Endothelial cell of umbilical vein (primary cell): ENCODE data around the gene PKD1. TPM values are rescaled to one million over a fixed set of nuclear protein-coding genes. Genes with fewer than 3 reads are reported as not detected.

Source experiments
- BruUV-seq: library from RNA; stranded (reverse); fragments of 400-500 nt; replicated peaks from 2 replicates; lab custom pipeline; 2021; lab: Mats Ljungman, UMichigan
- CTCF ChIA-PET: fragments of 300-600, 350-600 bp; sonication (Branson Sonifier 250); formaldehyde crosslinking; loops from one replicate; lab custom pipeline; 2021; ENCODE audit warnings: antibody characterized with exemption, inconsistent platforms; lab: Charles Lee
- POLR2A ChIA-PET: fragments of 300-600, 350-600 bp; sonication (Branson Sonifier 250); formaldehyde crosslinking; loops from one replicate; lab custom pipeline; 2021; ENCODE audit warnings: antibody characterized with exemption, inconsistent platforms; lab: Charles Lee
- DNase-seq: peaks from one replicate; pipeline ENCODE4 v3.0.0-alpha.2; 2011; ENCODE audit warnings: low read depth, low spot score
- FAIRE-seq: peaks from 2 replicates; lab custom pipeline; 2011; peaks lifted over from hg19 to GRCh38; lab: Jason Lieb, UNC
- H2AFZ ChIP-seq: 2 replicates; pipeline ENCODE4 v1.6.0; 2012; ENCODE audit warnings: low read depth, low read length, control low read depth, inconsistent platforms
- H3K27ac ChIP-seq: 2 replicates; pipeline ENCODE4 v1.5.1; 2011; ENCODE audit warnings: low read depth, mild to moderate bottlenecking, control low read depth, low read length, moderate library complexity; ENCODE audit not compliant: insufficient read depth
- H3K27me3 ChIP-seq, 2 experiments: 2 replicates each; pipeline versions ENCODE4 v1.6.0 to v1.6.1; 2011; ENCODE audit warnings: low read length in 2 of 2, mixed read lengths in 1 of 2; ENCODE audit not compliant: control insufficient read depth in 2 of 2, insufficient read depth in 2 of 2
- H3K36me3 ChIP-seq, 2 experiments: 2 replicates in 1 of 2; 3 replicates in 1 of 2; pipeline ENCODE4 v1.5.1; 2011; ENCODE audit warnings: low read length in 2 of 2, mild to moderate bottlenecking in 1 of 2, moderate library complexity in 1 of 2; ENCODE audit not compliant: control insufficient read depth in 2 of 2, insufficient read depth in 2 of 2; ENCODE audit errors: extremely low read depth in 1 of 2
- H3K4me1 ChIP-seq: 3 replicates; pipeline ENCODE4 v1.5.1; 2011; ENCODE audit warnings: mild to moderate bottlenecking, low read length; ENCODE audit not compliant: control insufficient read depth, insufficient read depth; ENCODE audit errors: extremely low read depth
- H3K4me2 ChIP-seq: 2 replicates; pipeline ENCODE4 v1.6.1; 2011; ENCODE audit warnings: low read length, control low read depth, mixed read lengths; ENCODE audit not compliant: insufficient read depth
- H3K4me3 ChIP-seq, 3 experiments: fragments of 200-600 bp in 1 of 3; sonication (generic), shearing (Covaris generic) in 1 of 3; replicated peaks in 1 of 3; 2 replicates each; pipeline ENCODE4 v1.5.1; 2011 to 2016; ENCODE audit warnings: control low read depth in 3 of 3, low read length in 3 of 3, mild to moderate bottlenecking in 2 of 3, inconsistent platforms in 1 of 3, low read depth in 1 of 3, moderate library complexity in 1 of 3; ENCODE audit not compliant: insufficient read depth in 1 of 3
- H3K79me2 ChIP-seq: 2 replicates; pipeline ENCODE4 v1.6.0; 2012; ENCODE audit warnings: low read length, inconsistent platforms; ENCODE audit not compliant: control insufficient read depth, insufficient read depth
- H3K9ac ChIP-seq: replicated peaks from 2 replicates; pipeline ENCODE3; 2011; ENCODE audit warnings: low read length, control low read depth; ENCODE audit not compliant: insufficient read depth; ENCODE audit errors: extremely low read depth
- H3K9me1 ChIP-seq: replicated peaks from 3 replicates; pipeline ENCODE4 v1.6.0; 2011; ENCODE audit warnings: mild to moderate bottlenecking, low read length; ENCODE audit not compliant: control insufficient read depth, insufficient read depth; ENCODE audit errors: extremely low read depth
- H3K9me3 ChIP-seq: replicated peaks from 2 replicates; pipeline ENCODE4 v1.5.1; 2012; ENCODE audit warnings: low read length, inconsistent platforms; ENCODE audit not compliant: control insufficient read depth, insufficient read depth
- H4K20me1 ChIP-seq: replicated peaks from 2 replicates; pipeline ENCODE3; 2011; ENCODE audit warnings: mild to moderate bottlenecking, low read length; ENCODE audit not compliant: control insufficient read depth, insufficient read depth; ENCODE audit errors: extremely low read depth
- CTCF ChIP-seq, 2 donors: IDR thresholded peaks; 1 replicate in 1 of 2; 2 replicates in 1 of 2; pipeline ENCODE4 v1.5.1; 2011; ENCODE audit warnings: low read length in 2 of 2, mild to moderate bottlenecking in 2 of 2, moderate library complexity in 2 of 2, control low read depth in 1 of 2, inconsistent platforms in 1 of 2, low read depth in 1 of 2; ENCODE audit not compliant: insufficient read depth in 1 of 2; ENCODE audit errors: extremely low read depth in 1 of 2
- EZH2 ChIP-seq: IDR thresholded peaks from 2 replicates; pipeline ENCODE4 v1.6.1; 2012; ENCODE audit warnings: borderline replicate concordance, low read depth, mild to moderate bottlenecking, moderate library complexity, low read length, inconsistent platforms; ENCODE audit not compliant: severe bottlenecking
- FOS ChIP-seq: IDR thresholded peaks from 2 replicates; pipeline ENCODE4 v1.6.1; 2011; ENCODE audit warnings: mild to moderate bottlenecking, low read length, moderate library complexity, borderline replicate concordance; ENCODE audit not compliant: insufficient read depth
- GATA2 ChIP-seq: IDR thresholded peaks from 2 replicates; pipeline ENCODE4 v1.7.0; 2011; ENCODE audit warnings: low read depth, mild to moderate bottlenecking, moderate library complexity, mixed read lengths, low read length; ENCODE audit not compliant: insufficient read length, insufficient read depth
- JUN ChIP-seq: IDR thresholded peaks from 2 replicates; pipeline ENCODE4 v1.6.1; 2011; ENCODE audit warnings: borderline replicate concordance, low read depth; ENCODE audit not compliant: insufficient read length, insufficient read depth
- MAX ChIP-seq: IDR thresholded peaks from 2 replicates; pipeline ENCODE4 v1.6.1; 2011; ENCODE audit not compliant: insufficient read depth, insufficient read length
- MYC ChIP-seq: IDR thresholded peaks from one replicate; pipeline ENCODE4 v1.6.1; 2011; ENCODE audit warnings: mild to moderate bottlenecking, low read depth, low read length
- POLR2A ChIP-seq: IDR thresholded peaks from 2 replicates; pipeline ENCODE4 v1.6.1; 2012; ENCODE audit warnings: low read depth, mild to moderate bottlenecking, control low read depth, low read length
- POLR2AphosphoS5 ChIP-seq: IDR thresholded peaks from 2 replicates; pipeline ENCODE4 v1.6.1; 2012; ENCODE audit warnings: low read depth, mild to moderate bottlenecking, control low read depth, low read length, moderate library complexity; ENCODE audit not compliant: insufficient read depth
- dilution Hi-C: fragments of 300-500 bp; cut with MboI; formaldehyde crosslinking; loops from one replicate; pipeline ENCODE4 v1.15.0; 2019; ENCODE audit warnings: low sequenced_read_pairs; ENCODE audit not compliant: extremely low pct_ligation_motif_present
- intact Hi-C: fragments of 100-400 bp; cut with micrococcal nuclease; formaldehyde crosslinking; loops from one replicate; pipeline ENCODE4 v1.10.0; 2022
- polyA plus RNA-seq, 4 experiments: library from polyadenylated mRNA; depleted of rRNA in 3 of 4; stranded (reverse) in 3 of 4; unstranded in 1 of 4; fragments of >200 nt; gene quantifications; 2 replicates each; pipeline versions ENCODE4 v1.2.1 to v1.2.3, GENCODE V29; 2011 to 2012; ENCODE audit warnings: missing spikeins in 1 of 4
- total RNA-seq: library from RNA; stranded (reverse); gene quantifications from 2 replicates; pipeline ENCODE4 v1.2.3, GENCODE V29; 2021

Gene PKD1
- total and polyA plus RNA-seq, 2 donors (not counting 3 experiments of a cell fraction or from before 2014, with no cell fraction given), result 52.5 to 102 TPM

GRCh38 chr16:2079991-2080390 lies 55.7 kb downstream of the PKD1 start:
- no peaks in the 10 kb centered on the region for H3K4me1 ChIP-seq
- TF ChIP-seq POLR2AphosphoS5 (no peak), POLR2A (no peak), JUN (no peak), MYC (no peak), GATA2 (no peak), MAX (no peak), CTCF (IDR thresholded peaks at IDR 0.05; ENCODE audit: extremely low read depth in 1 of 2, insufficient read depth in 1 of 2, low read depth in 1 of 2, low read length in 2 of 2) (no peak), FOS (no peak), EZH2 (no peak)
- H4K20me1 ChIP-seq, result no peaks in the 10 kb centered on the region
- DNase-seq (no peak), FAIRE-seq (no peak)
- H3K79me2 ChIP-seq, result no peaks in the 10 kb centered on the region
- intact Hi-C loops (no loop called here), dilution Hi-C loops (no loop called here)
- H3K9me1 ChIP-seq, result no peaks in the 10 kb centered on the region
- H3K9me3 ChIP-seq, result no peaks in the 10 kb centered on the region
- no peak overlapping the region for H3K9ac ChIP-seq
- ChIA-PET CTCF (interaction anchor here (1.4 to 2.2 kb wide), 2 partner anchors 11 to 58 kb away, joined by 4 to 6 read pairs; no protein-coding TSS in a partner anchor), POLR2A (no interaction called here)
- H3K27me3 ChIP-seq, result no peaks in the 10 kb centered on the region
- no peak overlapping the region for H3K4me3 ChIP-seq
- peaks cover 0 to 60% of the 10 kb centered on the region in 2 experiments for H3K36me3 ChIP-seq
- no TSS peak for BruUV-seq
- no peak overlapping the region for H3K27ac ChIP-seq
- no peak overlapping the region for H3K4me2 ChIP-seq
- H2AFZ ChIP-seq, result no peak overlapping the region
